MCF 10A (cell line): ENCODE results near the gene CAMK1D. TPM values are rescaled to one million over a fixed set of nuclear protein-coding genes. Genes with fewer than 3 reads are reported as not detected.

ENCODE experiments used
- BruUV-seq: library from RNA; stranded (reverse); fragments of 400-500 nt; replicated peaks from 2 replicates; lab custom pipeline; 2021; lab: Mats Ljungman, UMichigan
- CTCF ChIA-PET: fragments of 300-600 bp; sonication (Branson Sonifier 250); formaldehyde crosslinking; extraction: SDS; loops from one replicate; lab custom pipeline; 2021; ENCODE audit warnings: antibody characterized with exemption, inconsistent platforms; lab: Yijun Ruan, JAX
- POLR2A ChIA-PET: fragments of 300-600, 350-650 bp; sonication (Branson Sonifier 250); formaldehyde crosslinking; extraction: SDS; loops from one replicate; lab custom pipeline; 2020; ENCODE audit warnings: antibody characterized with exemption, inconsistent platforms; lab: Yijun Ruan, JAX
- DNase-seq: peaks from one replicate; pipeline ENCODE4 v3.0.0-alpha.2; 2018; ENCODE audit not compliant: unreplicated experiment
- H3K27ac Mint-ChIP-seq: one replicate; pipeline ENCODE4 v1.8.0; 2022; ENCODE audit warnings: mild to moderate bottlenecking, low read depth, mixed read lengths; ENCODE audit not compliant: unreplicated experiment
- H3K27me3 Mint-ChIP-seq: one replicate; pipeline ENCODE4 v1.8.0; 2022; ENCODE audit warnings: mixed read lengths; ENCODE audit not compliant: insufficient read depth, unreplicated experiment
- H3K36me3 Mint-ChIP-seq: one replicate; pipeline ENCODE4 v1.8.0; 2022; ENCODE audit warnings: mild to moderate bottlenecking, moderate library complexity, mixed read lengths; ENCODE audit not compliant: insufficient read depth, unreplicated experiment
- H3K4me1 Mint-ChIP-seq: one replicate; pipeline ENCODE4 v1.8.0; 2022; ENCODE audit warnings: mixed read lengths; ENCODE audit not compliant: insufficient read depth, unreplicated experiment
- H3K4me3 Mint-ChIP-seq: one replicate; pipeline ENCODE4 v1.8.0; 2022; ENCODE audit warnings: mild to moderate bottlenecking, moderate library complexity, mixed read lengths; ENCODE audit not compliant: unreplicated experiment
- H3K9me3 Mint-ChIP-seq: one replicate; pipeline ENCODE4 v1.8.0; 2022; ENCODE audit warnings: mixed read lengths; ENCODE audit not compliant: unreplicated experiment
- CTCF ChIP-seq: fragments of 200-600 bp; IDR thresholded peaks from one replicate; pipeline ENCODE4 v1.8.0; 2022; ENCODE audit warnings: antibody characterized with exemption, mild to moderate bottlenecking; ENCODE audit not compliant: unreplicated experiment
- intact Hi-C: fragments of 100-400 bp; cut with micrococcal nuclease; formaldehyde crosslinking; loops from 2 replicates; pipeline ENCODE4 v1.14.1; 2022
- total RNA-seq: library from RNA; stranded (reverse); gene quantifications from 2 replicates; pipeline ENCODE4 v1.2.3, GENCODE V29; 2022

CAMK1D gene
- total RNA-seq, 1 experiment from 2014 or later: 1.7 TPM

- POLR2A ChIA-PET: no interaction called here
- Mint-ChIP-seq H3K36me3 (no peaks in the 10 kb centered on the region), H3K27ac (no peak overlapping the region), H3K27me3 (no peaks in the 10 kb centered on the region), H3K4me3 (no peak overlapping the region), H3K4me1 (no peaks in the 10 kb centered on the region), H3K9me3 (no peaks in the 10 kb centered on the region)
- TF ChIP-seq CTCF: no peak
- BruUV-seq: no TSS peak
- CTCF ChIA-PET: no interaction called here
- intact Hi-C loops: no loop called here
- DNase-seq: no peak
Observed at GRCh38 chr10:12687996-12688395, 338.6 kb downstream of the CAMK1D start.

GRCh38 chr10:12689893-12690292, 340.5 kb downstream of the CAMK1D start:
- no peak overlapping the region for H3K27ac Mint-ChIP-seq

GRCh38 chr10:12690525-12691126, 341.3 kb downstream of the CAMK1D start:
- no peaks in the 10 kb centered on the region for H3K36me3 Mint-ChIP-seq
- no TSS peak for BruUV-seq
- H3K4me1 Mint-ChIP-seq: no peaks in the 10 kb centered on the region
- no peak for DNase-seq
- ChIA-PET CTCF (interaction anchor here (0.6 kb wide), 1 partner anchor 598 kb away, joined by 3 read pairs; no protein-coding TSS in a partner anchor), POLR2A (interaction anchor here (0.6 kb wide), 1 partner anchor 28 kb away, joined by 3 read pairs; no protein-coding TSS in a partner anchor)
- H3K4me3 Mint-ChIP-seq: no peak overlapping the region
- no peaks in the 10 kb centered on the region for H3K27me3 Mint-ChIP-seq
- no peaks in the 10 kb centered on the region for H3K9me3 Mint-ChIP-seq
- TF ChIP-seq CTCF: no peak
- H3K27ac Mint-ChIP-seq: no peak overlapping the region
- intact Hi-C loops: no loop called here

More at GRCh38 chr10:12689893-12690292, 340.5 kb downstream of the CAMK1D start:
- DNase-seq: no peak
- POLR2A ChIA-PET: no interaction called here
- Mint-ChIP-seq H3K4me3 (no peak overlapping the region), H3K27me3 (no peaks in the 10 kb centered on the region), H3K36me3 (no peaks in the 10 kb centered on the region), H3K9me3 (no peaks in the 10 kb centered on the region), H3K4me1 (no peaks in the 10 kb centered on the region)
- intact Hi-C loops: no loop called here
- no peak for TF ChIP-seq CTCF
- CTCF ChIA-PET: interaction anchor here (0.6 kb wide), 2 partner anchors 19 to 597 kb away, joined by 3 read pairs; no protein-coding TSS in a partner anchor
- no TSS peak for BruUV-seq

- BruUV-seq: no TSS peak
- POLR2A ChIA-PET: interaction anchor here (0.6 kb wide), 1 partner anchor 28 kb away, joined by 3 read pairs; no protein-coding TSS in a partner anchor
- intact Hi-C loops: no loop called here
- no peak overlapping the region for H3K27ac Mint-ChIP-seq
- no peak overlapping the region for H3K4me3 Mint-ChIP-seq
- H3K27me3 Mint-ChIP-seq: no peaks in the 10 kb centered on the region
- no peak for TF ChIP-seq CTCF
- DNase-seq: no peak
- no peaks in the 10 kb centered on the region for H3K4me1 Mint-ChIP-seq
- CTCF ChIA-PET: interaction anchor here (0.6 to 1.1 kb wide), 3 partner anchors 14 to 44 kb away, joined by 3 to 4 read pairs (median 3); no protein-coding TSS in a partner anchor
- H3K9me3 Mint-ChIP-seq: no peaks in the 10 kb centered on the region
- no peaks in the 10 kb centered on the region for H3K36me3 Mint-ChIP-seq
Observed at GRCh38 chr10:12691596-12691995, 342.2 kb downstream of the CAMK1D start.
